Smooth muscle cell (in vitro differentiated cells): ENCODE results near the gene ZNF366. TPM values are rescaled to one million over a fixed set of nuclear protein-coding genes. Genes with fewer than 3 reads are reported as not detected.
A peak's percentile ranks its signal among the peaks of the same experiment; 100 is the strongest.

Source experiments
- DNase-seq: peaks from one replicate; lab custom pipeline; 2025; ENCODE audit not compliant: unreplicated experiment; lab: John Stamatoyannopoulos, UW
- H2AFZ ChIP-seq: fragments of 200-600 bp; sonication (generic); 2 replicates; pipeline ENCODE4 v1.6.0; 2016; ENCODE audit warnings: antibody characterized with exemption, low read depth, mild to moderate bottlenecking
- H3F3A ChIP-seq: fragments of 200-600 bp; sonication (generic); 2 replicates; pipeline ENCODE4 v1.6.0; 2017; ENCODE audit warnings: antibody characterized with exemption, low read depth
- H3K27ac ChIP-seq: fragments of 200-600 bp; sonication (generic); 2 replicates; pipeline ENCODE4 v1.5.1; 2016; ENCODE audit warnings: low read depth, mild to moderate bottlenecking
- H3K27me3 ChIP-seq: fragments of 200-600 bp; sonication (generic); 2 replicates; pipeline ENCODE4 v1.6.1; 2016; ENCODE audit warnings: low read depth, mild to moderate bottlenecking
- H3K36me3 ChIP-seq: fragments of 200-600 bp; sonication (generic); 2 replicates; pipeline ENCODE4 v1.5.1; 2016; ENCODE audit warnings: low read depth
- H3K4me1 ChIP-seq: fragments of 200-600 bp; sonication (generic); 2 replicates; pipeline ENCODE4 v1.5.1; 2016; ENCODE audit warnings: low read depth
- H3K4me2 ChIP-seq: fragments of 200-600 bp; sonication (generic); 2 replicates; pipeline ENCODE4 v1.6.0; 2016; ENCODE audit warnings: mild to moderate bottlenecking
- H3K4me3 ChIP-seq: fragments of 200-600 bp; sonication (generic); 2 replicates; pipeline ENCODE4 v1.5.1; 2016; ENCODE audit warnings: mild to moderate bottlenecking
- H3K79me2 ChIP-seq: fragments of 200-600 bp; sonication (generic); 2 replicates; pipeline ENCODE4 v1.6.0; 2016; ENCODE audit warnings: low read depth, mild to moderate bottlenecking
- H3K9ac ChIP-seq: fragments of 200-600 bp; sonication (generic); 2 replicates; pipeline ENCODE4 v1.6.0; 2016; ENCODE audit warnings: low read depth
- H3K9me3 ChIP-seq: fragments of 200-600 bp; sonication (generic); replicated peaks from 2 replicates; pipeline ENCODE4 v1.5.1; 2016; ENCODE audit warnings: low read depth
- H4K20me1 ChIP-seq: fragments of 200-600 bp; sonication (generic); 2 replicates; pipeline ENCODE4 v1.6.0; 2016; ENCODE audit warnings: low read depth
- WGBS: methylation state at CpG from one replicate; pipeline ENCODE4 v1.1.7; 2016; ENCODE audit warnings: low lambda C conversion rate; 5-methylcytosine and 5-hydroxymethylcytosine counted together
- polyA plus RNA-seq: library from polyadenylated mRNA; unstranded; fragments of >200 nt; fragmentation: Nextera tagmentation; extraction: Ambion mirVana; gene quantifications from 2 replicates; pipeline ENCODE4 v1.2.1, GENCODE V29; 2016
- total RNA-seq: library from RNA; depleted of rRNA; stranded (reverse); fragments of >200 nt; gene quantifications from 2 replicates; pipeline ENCODE4 v1.2.3, GENCODE V29; 2014
- TF ChIP-seq, protein P1 (sequence below): fragments of 200-600 bp; sonication (generic); IDR thresholded peaks from 2 replicates; pipeline ENCODE4 v1.5.1; 2017; ENCODE audit warnings: borderline replicate concordance, mild to moderate bottlenecking, antibody characterized with exemption; ENCODE audit not compliant: insufficient read depth, poor library complexity, severe bottlenecking

ZNF366 gene
- total and polyA plus RNA-seq, 2 experiments from 2014 or later, result not detected

DNA sequence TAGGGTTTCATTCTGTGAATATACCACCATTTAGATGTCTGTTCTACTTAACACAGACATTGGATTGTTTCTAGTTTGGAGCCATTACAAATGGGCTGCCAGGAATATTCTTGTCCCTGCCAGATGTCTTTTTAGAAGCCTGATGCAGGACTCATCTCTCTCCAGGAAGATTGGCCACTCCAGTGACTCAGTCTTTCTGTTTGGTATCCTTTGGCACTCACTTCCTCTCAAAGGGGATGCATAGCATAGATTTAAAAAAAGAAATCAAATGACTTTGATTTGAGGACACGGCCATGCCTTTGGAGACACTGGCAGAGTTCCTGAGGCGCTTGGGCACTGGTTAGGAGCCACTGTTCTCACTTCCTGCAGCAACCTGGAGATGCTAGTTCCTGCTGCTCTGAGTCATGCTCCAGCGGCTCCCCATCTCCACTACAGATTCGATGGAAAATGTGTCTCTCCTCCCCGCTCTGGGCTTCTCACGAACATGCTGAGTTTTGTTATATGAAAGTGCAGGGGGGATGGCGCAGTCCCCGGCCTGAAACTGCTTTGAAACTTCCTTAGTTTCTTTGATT is 3.5 kb upstream of the ZNF366 start:
- no peak overlapping the region for H3K4me3 ChIP-seq
- H3K4me1 ChIP-seq, result peaks cover 5% of the 10 kb centered on the region
- H3K27me3 ChIP-seq, result no peaks in the 10 kb centered on the region
- H3K9me3 ChIP-seq, result no peaks in the 10 kb centered on the region
- 66% methylated on average over 8 of the region's 8 CpGs for whole genome bisulfite sequencing
- H3K36me3 ChIP-seq, result no peaks in the 10 kb centered on the region
- no peaks in the 10 kb centered on the region for H4K20me1 ChIP-seq
- DNase-seq, result no peak
- no peaks in the 10 kb centered on the region for H3K79me2 ChIP-seq
- H3K9ac ChIP-seq, result no peak overlapping the region
- peaks cover 6% of the 10 kb centered on the region for H3F3A ChIP-seq
- peak overlapping the region; percentile 68 for H3K27ac ChIP-seq
- TF ChIP-seq, protein P1, sequence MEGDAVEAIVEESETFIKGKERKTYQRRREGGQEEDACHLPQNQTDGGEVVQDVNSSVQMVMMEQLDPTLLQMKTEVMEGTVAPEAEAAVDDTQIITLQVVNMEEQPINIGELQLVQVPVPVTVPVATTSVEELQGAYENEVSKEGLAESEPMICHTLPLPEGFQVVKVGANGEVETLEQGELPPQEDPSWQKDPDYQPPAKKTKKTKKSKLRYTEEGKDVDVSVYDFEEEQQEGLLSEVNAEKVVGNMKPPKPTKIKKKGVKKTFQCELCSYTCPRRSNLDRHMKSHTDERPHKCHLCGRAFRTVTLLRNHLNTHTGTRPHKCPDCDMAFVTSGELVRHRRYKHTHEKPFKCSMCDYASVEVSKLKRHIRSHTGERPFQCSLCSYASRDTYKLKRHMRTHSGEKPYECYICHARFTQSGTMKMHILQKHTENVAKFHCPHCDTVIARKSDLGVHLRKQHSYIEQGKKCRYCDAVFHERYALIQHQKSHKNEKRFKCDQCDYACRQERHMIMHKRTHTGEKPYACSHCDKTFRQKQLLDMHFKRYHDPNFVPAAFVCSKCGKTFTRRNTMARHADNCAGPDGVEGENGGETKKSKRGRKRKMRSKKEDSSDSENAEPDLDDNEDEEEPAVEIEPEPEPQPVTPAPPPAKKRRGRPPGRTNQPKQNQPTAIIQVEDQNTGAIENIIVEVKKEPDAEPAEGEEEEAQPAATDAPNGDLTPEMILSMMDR, result no peak
- no peak overlapping the region for H2AFZ ChIP-seq
- H3K4me2 ChIP-seq, result no peak overlapping the region

DNA sequence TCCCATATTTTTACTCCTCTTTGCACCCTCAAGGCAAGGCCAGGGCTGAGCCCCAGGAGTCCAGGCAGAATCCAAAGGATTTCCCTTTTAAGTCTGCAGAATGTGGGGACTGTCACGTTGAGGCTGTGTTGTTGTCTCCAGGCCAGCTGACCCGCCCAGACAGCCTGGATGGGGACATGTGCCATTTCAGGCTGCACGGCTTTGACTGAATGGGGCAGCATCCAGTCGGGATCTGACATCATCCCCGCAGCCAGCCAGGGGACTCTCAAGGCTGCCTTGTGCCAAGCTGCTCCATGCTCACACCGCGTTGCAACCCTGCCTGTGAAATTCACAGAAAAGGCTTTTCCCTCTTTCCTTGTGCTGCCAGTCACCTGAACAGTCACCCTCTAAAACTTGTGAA is 2.2 kb upstream of the ZNF366 start:
- H4K20me1 ChIP-seq, result no peaks in the 10 kb centered on the region
- H3K4me3 ChIP-seq, result no peak overlapping the region
- H3K9ac ChIP-seq, result no peak overlapping the region
- H3K4me1 ChIP-seq, result peaks cover 5% of the 10 kb centered on the region
- no peak overlapping the region for H3K4me2 ChIP-seq
- no peak for DNase-seq
- no peaks in the 10 kb centered on the region for H3K27me3 ChIP-seq
- no peaks in the 10 kb centered on the region for H3K36me3 ChIP-seq
- H3K79me2 ChIP-seq, result no peaks in the 10 kb centered on the region
- 86% methylated on average over 7 of the region's 7 CpGs for WGBS
- H3K27ac ChIP-seq, result no peak overlapping the region
- no peaks in the 10 kb centered on the region for H3K9me3 ChIP-seq
- H2AFZ ChIP-seq, result no peak overlapping the region
- H3F3A ChIP-seq, result peaks cover 6% of the 10 kb centered on the region
- TF ChIP-seq, protein P1, result no peak

GRCh38 chr5:72508241-72509170 is 1.3 kb upstream of the ZNF366 start:
- H3K4me2 ChIP-seq, result peak overlapping the region; percentile 48
- no peak for DNase-seq
- H2AFZ ChIP-seq, result peak overlapping the region; percentile 26
- no peaks in the 10 kb centered on the region for H3K36me3 ChIP-seq
- H3K4me1 ChIP-seq, result peaks cover 5% of the 10 kb centered on the region
- WGBS, result 91% methylated on average over 8 of the region's 8 CpGs
- H4K20me1 ChIP-seq, result no peaks in the 10 kb centered on the region
- no peaks in the 10 kb centered on the region for H3K27me3 ChIP-seq
- H3F3A ChIP-seq, result peaks cover 6% of the 10 kb centered on the region
- H3K27ac ChIP-seq, result no peak overlapping the region
- H3K79me2 ChIP-seq, result no peaks in the 10 kb centered on the region
- H3K9ac ChIP-seq, result no peak overlapping the region
- TF ChIP-seq, protein P1, result no peak
- H3K9me3 ChIP-seq, result no peaks in the 10 kb centered on the region
- H3K4me3 ChIP-seq, result no peak overlapping the region

DNA sequence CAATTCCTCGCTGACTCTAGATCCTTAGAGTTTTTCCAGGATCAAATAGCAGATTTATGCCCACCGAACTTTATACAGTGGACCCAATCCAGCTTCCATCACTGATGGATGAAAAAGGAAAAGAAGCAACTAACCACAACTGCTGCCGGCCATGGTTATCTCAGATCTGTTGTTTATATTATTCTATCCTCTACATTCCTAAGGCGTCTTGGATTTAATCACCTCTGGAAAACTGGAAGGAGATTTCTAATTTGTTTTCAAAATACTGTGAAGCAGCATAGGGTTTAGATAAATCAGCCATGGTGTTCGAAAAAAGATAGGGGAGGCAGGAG is 663 bp upstream of the ZNF366 start:
- no peak overlapping the region for H3K9ac ChIP-seq

More for the DNA sequence above, 663 bp upstream of the ZNF366 start:
- 44% methylated on average over 5 of the region's 5 CpGs for WGBS
- Histone ChIP-seq H3K4me3 (no peak overlapping the region), H3K27ac (no peak overlapping the region), H3F3A (peaks cover 6% of the 10 kb centered on the region), H3K9me3 (no peaks in the 10 kb centered on the region), H2AFZ (peak overlapping the region; percentile 26), H3K36me3 (no peaks in the 10 kb centered on the region), H3K4me2 (peak overlapping the region; percentile 48), H3K79me2 (no peaks in the 10 kb centered on the region), H3K27me3 (no peaks in the 10 kb centered on the region), H4K20me1 (no peaks in the 10 kb centered on the region), H3K4me1 (peaks cover 5% of the 10 kb centered on the region)
- TF ChIP-seq, protein P1, result no peak
- DNase-seq, result no peak
